Testis (tissue), 3 donors: ENCODE results near the gene SF3B6. TPM values are rescaled to one million over a fixed set of nuclear protein-coding genes. Genes with fewer than 3 reads are reported as not detected.

ENCODE experiments used
- DNase-seq: peaks from one replicate; pipeline ENCODE4 v3.0.0-alpha.2; 2019
- H3K27ac ChIP-seq, 2 donors: fragments of 200-600 bp; sonication (generic); one replicate each; pipeline ENCODE4 v1.5.1; 2019
- H3K27me3 ChIP-seq: fragments of 200-600 bp; sonication (generic); one replicate; pipeline ENCODE4 v1.5.1; 2019
- H3K36me3 ChIP-seq: fragments of 200-600 bp; sonication (generic); one replicate; pipeline ENCODE4 v1.5.1; 2017; ENCODE audit warnings: low read depth; ENCODE audit errors: missing control alignments
- H3K4me1 ChIP-seq: fragments of 200-600 bp; sonication (generic); one replicate; pipeline ENCODE4 v1.5.1; 2019
- H3K4me3 ChIP-seq, 2 donors: fragments of 200-600 bp; sonication (generic); one replicate each; pipeline ENCODE4 v1.5.1; 2017 to 2019
- H3K9me3 ChIP-seq: fragments of 200-600 bp; sonication (generic); one replicate; pipeline ENCODE4 v1.5.1; 2017
- CTCF ChIP-seq, 3 experiments: fragments of 450-650 bp in 2 of 3; fragments of 200-600 bp in 1 of 3; sonication (generic) in 1 of 3; IDR thresholded peaks; one replicate each; pipeline ENCODE4 v1.5.1; 2016 to 2019; ENCODE audit warnings: antibody characterized with exemption in 3 of 3, mild to moderate bottlenecking in 2 of 3, moderate library complexity in 1 of 3
- POLR2A ChIP-seq: fragments of 450-650 bp; IDR thresholded peaks from one replicate; pipeline ENCODE4 v1.6.1; 2017; ENCODE audit warnings: antibody characterized with exemption, mild to moderate bottlenecking, moderate library complexity
- WGBS, 2 donors: methylation state at CpG; one replicate each; pipeline ENCODE4 v1.1.5; 2018; 5-methylcytosine and 5-hydroxymethylcytosine counted together
- intact Hi-C: fragments of 100-400 bp; cut with DNase I; formaldehyde crosslinking; loops from one replicate; pipeline ENCODE4 v1.15.1; 2023; ENCODE audit warnings: low total_unique reads
- polyA plus RNA-seq: library from polyadenylated mRNA; stranded (reverse); fragments of 350-450 nt; fragmentation: Illumina TruSeq; extraction: RNeasy Lipid Tissue Mini Kit (QIAGEN cat#74804); gene quantifications from one replicate; pipeline ENCODE4 v1.2.3, GENCODE V29; 2014; ENCODE audit warnings: low read depth, low replicate concordance; ENCODE audit not compliant: insufficient read depth
- total RNA-seq, 2 donors: library from RNA; depleted of rRNA; stranded (reverse); fragments of >200 nt; gene quantifications; one replicate each; pipeline ENCODE4 v1.2.3, GENCODE V29; 2016

Gene SF3B6
- total and polyA plus RNA-seq, 3 donors from 2014 or later: 69.3 to 142 (median 87.4) TPM

- Histone ChIP-seq H3K9me3 (no peaks in the 10 kb centered on the region), H3K4me1 (peaks cover 11% of the 10 kb centered on the region), H3K27ac (peak overlapping the region; percentile 92 to 94), H3K36me3 (no peaks in the 10 kb centered on the region), H3K27me3 (no peaks in the 10 kb centered on the region), H3K4me3 (peak overlapping the region; percentile 77 to 78)
- no peak for DNase-seq
- WGBS, 2 donors: 1 to 2% methylated on average over 9 of the region's 9 CpGs
- TF ChIP-seq POLR2A (no peak), CTCF (IDR thresholded peaks at IDR 0.05) (no peak)
- intact Hi-C loops: loop anchor here (5.0 kb wide), 1 partner anchor 150 kb away; the partner anchor contains the start of gene ATAD2B
Observed at GRCh38 chr2:24077535-24077877, 1.4 kb upstream of the SF3B6 start.

GRCh38 chr2:24076849-24077534, 866 bp upstream of the SF3B6 start:
- Histone ChIP-seq H3K9me3 (no peaks in the 10 kb centered on the region), H3K4me3 (peak overlapping the region; percentile 77 to 78), H3K27me3 (no peaks in the 10 kb centered on the region), H3K27ac (peak overlapping the region; percentile 92 to 94), H3K36me3 (no peaks in the 10 kb centered on the region), H3K4me1 (peaks cover 11% of the 10 kb centered on the region)
- TF ChIP-seq POLR2A (no peak), CTCF (IDR thresholded peaks at IDR 0.05) (no peak)
- no peak for DNase-seq
- intact Hi-C loops: loop anchor here (5.0 kb wide), 1 partner anchor 150 kb away; the partner anchor contains the start of gene ATAD2B
- WGBS, 2 donors: 1% methylated on average over 29 to 41 of the region's 41 CpGs

GRCh38 chr2:24075259-24075658, 867 bp downstream of the SF3B6 start:
- no peak for DNase-seq
- Histone ChIP-seq H3K9me3 (no peaks in the 10 kb centered on the region), H3K36me3 (no peaks in the 10 kb centered on the region), H3K4me3 (peak overlapping the region in 1 of 2 donors; percentile 78), H3K4me1 (peaks cover 11% of the 10 kb centered on the region), H3K27ac (no peak overlapping the region), H3K27me3 (no peaks in the 10 kb centered on the region)
- intact Hi-C loops: loop anchor here (5.0 kb wide), 1 partner anchor 148 kb away; the partner anchor contains the start of gene ATAD2B
- WGBS, 2 donors: 43 to 56% methylated on average over 5 of the region's 5 CpGs
- no peak for TF ChIP-seq POLR2A
- TF ChIP-seq CTCF (IDR thresholded peaks at IDR 0.05): no peak

- 89 to 96% methylated on average over 6 of the region's 6 CpGs for WGBS, 2 donors
- TF ChIP-seq POLR2A: no peak
- TF ChIP-seq CTCF (IDR thresholded peaks at IDR 0.05): no peak
- no peak overlapping the region for H3K4me3 ChIP-seq
- no peak for DNase-seq
- H3K4me1 ChIP-seq: peaks cover 11% of the 10 kb centered on the region
- H3K36me3 ChIP-seq: no peaks in the 10 kb centered on the region
- no peaks in the 10 kb centered on the region for H3K27me3 ChIP-seq
- no peak overlapping the region for H3K27ac ChIP-seq
- no peaks in the 10 kb centered on the region for H3K9me3 ChIP-seq
- intact Hi-C loops: no loop called here
Observed at GRCh38 chr2:24073816-24074215, 2.3 kb downstream of the SF3B6 start.

GRCh38 chr2:24072259-24072658, 3.9 kb downstream of the SF3B6 start:
- intact Hi-C loops: no loop called here
- Histone ChIP-seq H3K27ac (no peak overlapping the region), H3K4me1 (peaks cover 6% of the 10 kb centered on the region), H3K36me3 (no peaks in the 10 kb centered on the region), H3K4me3 (no peak overlapping the region), H3K27me3 (no peaks in the 10 kb centered on the region), H3K9me3 (no peaks in the 10 kb centered on the region)
- TF ChIP-seq POLR2A: no peak
- no peak for TF ChIP-seq CTCF (IDR thresholded peaks at IDR 0.05)
- WGBS, 2 donors: 92% methylated on average over 4 of the region's 4 CpGs
- DNase-seq: no peak
